OCI-LY1 (cell line): ENCODE results near the gene CPVL.

ENCODE experiments used
- H2AFZ ChIP-seq: fragments of 200-600 bp; sonication (generic), shearing (Covaris generic); 2 replicates; pipeline ENCODE4 v1.6.0; 2014; ENCODE audit warnings: antibody characterized with exemption, mild to moderate bottlenecking, low read length
- H3F3A ChIP-seq: fragments of 200-600 bp; sonication (generic), shearing (Covaris generic); 2 replicates; pipeline ENCODE4 v1.6.0; 2014; ENCODE audit warnings: mild to moderate bottlenecking, antibody characterized with exemption, low read length, moderate library complexity; ENCODE audit not compliant: insufficient read depth
- H3K27ac ChIP-seq: fragments of 200-600 bp; sonication (generic); 2 replicates; pipeline ENCODE4 v1.5.1; 2014; ENCODE audit warnings: low read length, mixed run types, mild to moderate bottlenecking, low read depth; ENCODE audit not compliant: poor library complexity, severe bottlenecking
- H3K27me3 ChIP-seq: fragments of 200-600 bp; sonication (generic); 2 replicates; pipeline ENCODE4 v1.6.0; 2014; ENCODE audit warnings: antibody characterized with exemption, mild to moderate bottlenecking, low read length, moderate library complexity; ENCODE audit not compliant: insufficient read depth
- H3K36me3 ChIP-seq: fragments of 200-600 bp; sonication (generic); 2 replicates; pipeline ENCODE4 v1.6.1; 2014; ENCODE audit warnings: mild to moderate bottlenecking, antibody characterized with exemption, low read length, moderate library complexity, mixed read lengths; ENCODE audit not compliant: insufficient read depth
- H3K4me1 ChIP-seq: fragments of 200-600 bp; sonication (generic); 2 replicates; pipeline ENCODE4 v1.5.1; 2014; ENCODE audit warnings: mild to moderate bottlenecking, low read length, moderate library complexity; ENCODE audit not compliant: insufficient read depth, severe bottlenecking
- H3K4me2 ChIP-seq: fragments of 200-600 bp; sonication (generic), shearing (Covaris generic); 2 replicates; pipeline ENCODE4 v1.6.1; 2014; ENCODE audit warnings: low read length
- H3K4me3 ChIP-seq: fragments of 200-600 bp; sonication (generic); 2 replicates; pipeline ENCODE4 v1.5.1; 2014; ENCODE audit warnings: low read length, low read depth, mild to moderate bottlenecking, mixed read lengths; ENCODE audit not compliant: poor library complexity, severe bottlenecking
- H3K79me2 ChIP-seq: fragments of 200-600 bp; shearing (Covaris generic); 2 replicates; pipeline ENCODE4 v1.6.1; 2016; ENCODE audit warnings: mixed run types, low read length, mixed read lengths; ENCODE audit not compliant: insufficient read depth
- H3K9ac ChIP-seq: fragments of 200-600 bp; sonication (generic), shearing (Covaris generic); 2 replicates; pipeline ENCODE4 v1.6.1; 2014; ENCODE audit warnings: mild to moderate bottlenecking, low read length, mixed read lengths
- H3K9me2 ChIP-seq: fragments of 200-600 bp; sonication (generic), shearing (Covaris generic); 2 replicates; pipeline ENCODE4 v1.6.1; 2014; ENCODE audit warnings: low read depth, mild to moderate bottlenecking, low read length, mixed read lengths
- H3K9me3 ChIP-seq: fragments of 200-600 bp; shearing (Covaris generic); 2 replicates; pipeline ENCODE4 v1.6.1; 2014; ENCODE audit warnings: low read length, mixed read lengths
- H4K20me1 ChIP-seq: fragments of 200-600 bp; sonication (generic), shearing (Covaris generic); 2 replicates; pipeline ENCODE4 v1.6.0; 2016; ENCODE audit warnings: mild to moderate bottlenecking, low read length; ENCODE audit not compliant: insufficient read depth
- EZH2 ChIP-seq: fragments of 200-600 bp; sonication (generic), shearing (Covaris generic); IDR thresholded peaks from 2 replicates; pipeline ENCODE4 v1.8.0; 2017; ENCODE audit warnings: borderline replicate concordance, mixed run types, mild to moderate bottlenecking, antibody characterized with exemption, low read length, moderate library complexity, mixed read lengths
- TF ChIP-seq, protein P1 (sequence below): fragments of 200-600 bp; sonication (generic), shearing (Covaris generic); IDR thresholded peaks from 2 replicates; pipeline ENCODE4 v1.5.1; 2017; ENCODE audit warnings: mild to moderate bottlenecking, antibody characterized with exemption, low read length, moderate library complexity, mixed read lengths

The CPVL gene

DNA sequence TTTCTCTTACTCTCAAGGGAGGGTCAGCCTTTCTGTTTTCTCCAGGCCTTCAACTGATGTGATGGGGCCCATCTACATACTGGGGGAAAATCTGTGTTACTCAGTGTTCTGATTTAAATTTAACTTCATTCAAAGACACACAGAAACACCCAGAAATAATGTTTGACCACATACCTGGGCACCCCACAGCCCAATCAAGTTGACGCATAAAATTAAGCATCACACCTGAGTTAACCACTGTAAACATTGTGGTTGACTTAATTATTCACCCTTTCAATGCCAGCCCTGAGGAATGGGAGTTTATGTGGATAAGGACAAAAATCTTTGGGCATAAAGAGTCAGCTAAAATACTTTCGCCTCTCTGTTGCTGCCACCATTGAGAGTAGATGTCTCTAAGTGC lies 38.3 kb upstream of the CPVL start:
- H3K4me2 ChIP-seq = no peak overlapping the region

GRCh38 chr7:29179115-29179514 lies 32.8 kb upstream of the CPVL start:
- H3K79me2 ChIP-seq = no peaks in the 10 kb centered on the region
- H3K27ac ChIP-seq = no peak overlapping the region
- no peaks in the 10 kb centered on the region for H3K9me3 ChIP-seq
- no peak overlapping the region for H3K9ac ChIP-seq
- no peaks in the 10 kb centered on the region for H3K9me2 ChIP-seq
- TF ChIP-seq, protein P1, sequence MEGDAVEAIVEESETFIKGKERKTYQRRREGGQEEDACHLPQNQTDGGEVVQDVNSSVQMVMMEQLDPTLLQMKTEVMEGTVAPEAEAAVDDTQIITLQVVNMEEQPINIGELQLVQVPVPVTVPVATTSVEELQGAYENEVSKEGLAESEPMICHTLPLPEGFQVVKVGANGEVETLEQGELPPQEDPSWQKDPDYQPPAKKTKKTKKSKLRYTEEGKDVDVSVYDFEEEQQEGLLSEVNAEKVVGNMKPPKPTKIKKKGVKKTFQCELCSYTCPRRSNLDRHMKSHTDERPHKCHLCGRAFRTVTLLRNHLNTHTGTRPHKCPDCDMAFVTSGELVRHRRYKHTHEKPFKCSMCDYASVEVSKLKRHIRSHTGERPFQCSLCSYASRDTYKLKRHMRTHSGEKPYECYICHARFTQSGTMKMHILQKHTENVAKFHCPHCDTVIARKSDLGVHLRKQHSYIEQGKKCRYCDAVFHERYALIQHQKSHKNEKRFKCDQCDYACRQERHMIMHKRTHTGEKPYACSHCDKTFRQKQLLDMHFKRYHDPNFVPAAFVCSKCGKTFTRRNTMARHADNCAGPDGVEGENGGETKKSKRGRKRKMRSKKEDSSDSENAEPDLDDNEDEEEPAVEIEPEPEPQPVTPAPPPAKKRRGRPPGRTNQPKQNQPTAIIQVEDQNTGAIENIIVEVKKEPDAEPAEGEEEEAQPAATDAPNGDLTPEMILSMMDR = no peak
- no peak for TF ChIP-seq EZH2
- no peaks in the 10 kb centered on the region for H3K4me1 ChIP-seq
- no peaks in the 10 kb centered on the region for H4K20me1 ChIP-seq
- H3K4me2 ChIP-seq = no peak overlapping the region
- H3F3A ChIP-seq = no peaks in the 10 kb centered on the region
- no peak overlapping the region for H2AFZ ChIP-seq
- no peaks in the 10 kb centered on the region for H3K36me3 ChIP-seq
- H3K4me3 ChIP-seq = no peak overlapping the region
- no peaks in the 10 kb centered on the region for H3K27me3 ChIP-seq

More for the DNA sequence above, 38.3 kb upstream of the CPVL start:
- no peak overlapping the region for H3K27ac ChIP-seq
- H3K9ac ChIP-seq = no peak overlapping the region
- no peaks in the 10 kb centered on the region for H3F3A ChIP-seq
- no peaks in the 10 kb centered on the region for H3K27me3 ChIP-seq
- no peaks in the 10 kb centered on the region for H3K79me2 ChIP-seq
- no peak overlapping the region for H2AFZ ChIP-seq
- H3K4me1 ChIP-seq = no peaks in the 10 kb centered on the region
- H4K20me1 ChIP-seq = no peaks in the 10 kb centered on the region
- H3K9me3 ChIP-seq = no peaks in the 10 kb centered on the region
- no peaks in the 10 kb centered on the region for H3K9me2 ChIP-seq
- no peak for TF ChIP-seq EZH2
- TF ChIP-seq, protein P1 = no peak
- no peaks in the 10 kb centered on the region for H3K36me3 ChIP-seq
- H3K4me3 ChIP-seq = no peak overlapping the region

- Histone ChIP-seq H3K4me1 (no peaks in the 10 kb centered on the region), H3K9me2 (no peaks in the 10 kb centered on the region), H3K27ac (no peak overlapping the region), H3F3A (no peaks in the 10 kb centered on the region), H3K9ac (no peak overlapping the region), H4K20me1 (no peaks in the 10 kb centered on the region), H2AFZ (no peak overlapping the region), H3K9me3 (no peaks in the 10 kb centered on the region), H3K27me3 (no peaks in the 10 kb centered on the region), H3K36me3 (no peaks in the 10 kb centered on the region), H3K4me3 (no peak overlapping the region), H3K79me2 (no peaks in the 10 kb centered on the region), H3K4me2 (no peak overlapping the region)
- TF ChIP-seq, protein P1 = no peak
- TF ChIP-seq EZH2 = no peak
Measured at GRCh38 chr7:29177963-29178600, 31.7 kb upstream of the CPVL start.
